Measurements from ENCODE around the gene INPP5B.
"Not testable (repeated sequence)": the region's sequence is repeated elsewhere in the genome, so short reads cannot be mapped to it uniquely, and the experiment has no call there.

- not testable (repeated sequence) for TF ChIP-seq CTCF, POLR2A (IDR thresholded peaks at IDR 0.05)
These were observed 49.3 kb downstream of the INPP5B start for GRCh38 chr1:37897563-37897962.

Measured in heart left ventricle (tissue), 13 donors.